Parathyroid adenoma (tissue), 2 donors: ENCODE measurements around the gene MEIS1.

Experiments
- H2AFZ ChIP-seq: fragments of 300-600 bp; sonication (generic); one replicate; pipeline ENCODE4 v1.7.0; 2017; ENCODE audit warnings: antibody characterized with exemption, mild to moderate bottlenecking
- H3K27ac ChIP-seq: fragments of 300-600 bp; sonication (generic); one replicate; pipeline ENCODE4 v1.7.0; 2017
- H3K27me3 ChIP-seq: fragments of 300-600 bp; sonication (generic); one replicate; pipeline ENCODE4 v1.7.0; 2017; ENCODE audit warnings: low read length; ENCODE audit not compliant: control insufficient read depth, insufficient read depth
- H3K36me3 ChIP-seq: fragments of 300-600 bp; sonication (generic); one replicate; pipeline ENCODE4 v1.7.0; 2017; ENCODE audit warnings: low read length; ENCODE audit not compliant: control insufficient read depth, insufficient read depth
- H3K4me1 ChIP-seq: fragments of 300-600 bp; sonication (generic); one replicate; pipeline ENCODE4 v1.7.0; 2017; ENCODE audit warnings: control low read depth
- H3K4me2 ChIP-seq: fragments of 300-600 bp; sonication (generic); one replicate; pipeline ENCODE4 v1.7.0; 2017; ENCODE audit warnings: low read length
- H3K4me3 ChIP-seq: fragments of 300-600 bp; sonication (generic); one replicate; pipeline ENCODE4 v1.7.0; 2017; ENCODE audit warnings: low read depth, low read length
- H3K79me2 ChIP-seq: fragments of 300-600 bp; sonication (generic); one replicate; pipeline ENCODE4 v1.7.0; 2017; ENCODE audit warnings: control low read depth
- H3K9ac ChIP-seq: fragments of 300-600 bp; sonication (generic); one replicate; pipeline ENCODE4 v1.7.0; 2017; ENCODE audit warnings: mild to moderate bottlenecking
- H3K9me3 ChIP-seq: fragments of 300-600 bp; sonication (generic); one replicate; pipeline ENCODE4 v1.7.0; 2017; ENCODE audit warnings: low read length; ENCODE audit not compliant: control insufficient read depth
- CTCF ChIP-seq: fragments of 300-600 bp; sonication (generic); IDR thresholded peaks from one replicate; pipeline ENCODE4 v1.7.0; 2017; ENCODE audit warnings: antibody characterized with exemption, mild to moderate bottlenecking
- donor health status: primary hyperparathyroidism.

MEIS1 gene

GRCh38 chr2:66572391-66572790 lies 137.5 kb downstream of the MEIS1 start:
- no peak overlapping the region for H3K9ac ChIP-seq
- no peaks in the 10 kb centered on the region for H3K9me3 ChIP-seq
- no peak overlapping the region for H3K27ac ChIP-seq
- peaks cover 2% of the 10 kb centered on the region for H3K27me3 ChIP-seq
- no peaks in the 10 kb centered on the region for H3K36me3 ChIP-seq
- no peaks in the 10 kb centered on the region for H3K4me1 ChIP-seq
- H3K79me2 ChIP-seq, result no peaks in the 10 kb centered on the region
- H2AFZ ChIP-seq, result no peak overlapping the region
- no peak overlapping the region for H3K4me3 ChIP-seq
- TF ChIP-seq CTCF, result no peak
- no peak overlapping the region for H3K4me2 ChIP-seq

GRCh38 chr2:66573416-66573815 lies 138.5 kb downstream of the MEIS1 start:
- no peaks in the 10 kb centered on the region for H3K4me1 ChIP-seq
- H3K36me3 ChIP-seq, result no peaks in the 10 kb centered on the region
- no peak for TF ChIP-seq CTCF
- no peak overlapping the region for H3K4me2 ChIP-seq
- no peaks in the 10 kb centered on the region for H3K9me3 ChIP-seq
- H3K9ac ChIP-seq, result no peak overlapping the region
- H2AFZ ChIP-seq, result no peak overlapping the region
- H3K27me3 ChIP-seq, result peaks cover 7% of the 10 kb centered on the region
- no peaks in the 10 kb centered on the region for H3K79me2 ChIP-seq
- H3K27ac ChIP-seq, result no peak overlapping the region
- H3K4me3 ChIP-seq, result no peak overlapping the region

DNA sequence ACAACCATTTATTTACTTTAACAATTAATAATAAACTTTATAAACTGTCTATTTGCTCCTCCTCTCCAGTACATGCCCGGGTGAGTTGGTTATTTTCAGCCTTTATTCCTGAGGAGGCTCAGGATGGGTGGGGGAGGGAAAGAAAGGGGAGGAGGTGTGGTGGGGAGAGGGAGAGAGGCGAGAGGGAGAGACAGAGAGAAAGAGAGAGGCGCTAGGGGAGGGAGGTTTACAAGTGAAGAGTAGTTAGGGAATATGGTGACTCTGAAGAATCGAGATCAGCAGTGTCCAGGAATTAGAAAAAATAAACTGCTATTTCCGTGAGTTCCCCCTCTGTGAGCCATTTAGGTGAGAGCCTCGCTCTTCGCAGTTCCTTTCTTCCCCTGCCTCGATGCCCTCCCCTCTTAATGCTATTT lies 138.9 kb downstream of the MEIS1 start:
- H3K36me3 ChIP-seq, result no peaks in the 10 kb centered on the region
- no peak overlapping the region for H3K4me3 ChIP-seq
- TF ChIP-seq CTCF, result no peak
- no peaks in the 10 kb centered on the region for H3K4me1 ChIP-seq
- H3K27ac ChIP-seq, result no peak overlapping the region
- H3K9me3 ChIP-seq, result no peaks in the 10 kb centered on the region
- H3K79me2 ChIP-seq, result no peaks in the 10 kb centered on the region
- H3K4me2 ChIP-seq, result no peak overlapping the region
- H2AFZ ChIP-seq, result no peak overlapping the region
- peaks cover 7% of the 10 kb centered on the region for H3K27me3 ChIP-seq
- no peak overlapping the region for H3K9ac ChIP-seq

DNA sequence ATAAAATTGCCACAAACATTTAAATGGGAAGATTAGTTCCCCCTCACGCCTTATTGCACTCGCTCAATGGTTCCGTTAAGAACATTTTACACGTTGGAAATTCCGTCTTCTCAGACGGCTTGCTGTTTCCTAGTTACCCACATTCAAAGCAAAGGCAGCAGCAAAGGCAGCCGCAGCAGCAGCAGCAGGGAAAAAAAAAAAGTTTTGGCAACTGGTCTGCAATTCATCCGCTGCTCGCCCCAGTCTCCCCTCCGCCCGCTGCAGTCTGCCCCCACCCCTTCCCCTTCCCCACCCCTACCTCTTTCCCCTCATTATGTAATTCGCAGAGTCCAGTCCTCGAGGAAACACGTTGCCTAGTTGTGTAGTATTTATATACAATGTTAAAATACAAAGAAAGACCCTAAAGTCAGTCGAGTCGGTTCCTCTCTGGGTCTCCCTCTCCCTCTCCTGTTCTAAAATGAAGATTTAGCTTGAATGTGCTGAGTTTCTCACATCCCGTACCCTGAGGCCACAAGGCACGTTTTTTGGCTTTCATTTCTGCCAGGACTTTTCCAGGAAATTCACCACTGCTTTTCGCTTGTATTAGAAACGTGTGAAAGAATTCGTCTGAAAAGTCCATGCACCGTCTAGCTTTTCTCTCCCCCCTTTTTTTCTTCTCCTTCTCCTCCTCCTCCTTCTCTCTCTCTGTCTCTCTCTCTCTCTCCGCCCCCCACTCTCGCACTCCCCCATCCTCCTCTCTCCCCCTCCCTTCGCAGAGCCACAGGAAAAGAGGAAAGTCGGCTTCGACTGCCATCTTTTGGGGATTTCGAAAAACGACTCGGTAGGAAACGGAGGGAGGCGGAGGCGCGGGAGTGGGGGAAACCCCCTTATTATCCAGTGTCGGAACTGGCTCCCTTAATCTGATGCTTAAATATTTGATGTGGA lies 140.0 kb downstream of the MEIS1 start:
- H3K36me3 ChIP-seq, result no peaks in the 10 kb centered on the region
- no peak overlapping the region for H3K27ac ChIP-seq

More for the DNA sequence above, 140.0 kb downstream of the MEIS1 start:
- Histone ChIP-seq H3K4me1 (no peaks in the 10 kb centered on the region), H3K4me2 (peak overlapping the region; percentile 79), H2AFZ (peak overlapping the region; percentile 59), H3K79me2 (no peaks in the 10 kb centered on the region), H3K4me3 (peak overlapping the region; percentile 50), H3K27me3 (peaks cover 7% of the 10 kb centered on the region), H3K9me3 (no peaks in the 10 kb centered on the region), H3K9ac (no peak overlapping the region)
- peak; percentile 45 for TF ChIP-seq CTCF
